ENCODE measurements around the gene SDR9C7. TPM values are rescaled to one million over a fixed set of nuclear protein-coding genes. Genes with fewer than 3 reads are reported as not detected.

Gene SDR9C7
- total RNA-seq, 1 donor from 2014 or later, result not detected

DNA sequence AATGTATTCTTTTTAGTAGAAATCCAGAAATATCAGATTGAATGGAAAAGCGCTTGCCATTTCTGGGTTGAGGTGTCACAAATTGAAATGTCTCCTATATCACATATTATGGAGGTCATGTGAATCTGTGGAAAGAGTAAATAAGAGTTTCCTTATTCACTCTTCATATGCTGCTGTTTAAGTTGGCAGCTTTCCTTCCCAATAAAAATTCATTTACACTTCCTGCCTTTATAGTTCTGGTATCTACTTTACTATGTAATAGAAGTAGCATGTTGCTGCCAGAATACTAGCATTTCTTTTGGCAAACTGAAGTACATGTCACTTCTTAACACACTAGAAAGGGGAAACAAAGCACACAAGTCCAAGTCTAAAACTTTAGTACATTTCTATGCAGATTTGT lies 60.8 kb downstream of the SDR9C7 start:
- H3K27me3 Mint-ChIP-seq (ENCODE audit: insufficient read depth), result no peaks in the 10 kb centered on the region
- H3K4me1 Mint-ChIP-seq (ENCODE audit: low read depth), result no peaks in the 10 kb centered on the region
- peaks cover 7% of the 10 kb centered on the region for H3K9me3 Mint-ChIP-seq
- H3K27ac Mint-ChIP-seq, result no peak overlapping the region
- H3K36me3 Mint-ChIP-seq (ENCODE audit: low read depth), result no peaks in the 10 kb centered on the region
- H3K4me3 Mint-ChIP-seq, result no peak overlapping the region
- intact Hi-C loops (cut with micrococcal nuclease), result no loop called here
- DNase-seq (ENCODE audit: low spot score), result no peak

Other genes starting within 250 kb of the SDR9C7 start
- 301 and 302 TPM in 2 replicates for gene PTGES3, start 246.1 kb downstream of the SDR9C7 start, total RNA-seq
- 942 and 963 TPM in 2 replicates for gene NACA, start 209.1 kb downstream of the SDR9C7 start, total RNA-seq
- gene PRIM1, start 182.1 kb downstream of the SDR9C7 start, total RNA-seq, result 67.5 and 67.8 TPM in 2 replicates
- gene HSD17B6, start 171.1 kb downstream of the SDR9C7 start, total RNA-seq, result 1.3 and 1.7 TPM in 2 replicates
- gene RDH16, start 23.2 kb upstream of the SDR9C7 start, total RNA-seq, result 0.23 and 0.29 TPM in 2 replicates
- gene ZBTB39, start 72.1 kb upstream of the SDR9C7 start, total RNA-seq, result 10.3 and 11.2 TPM in 2 replicates
- gene TAC3, start 82.1 kb upstream of the SDR9C7 start, total RNA-seq, result 0.34 TPM in 1 of 2 replicates, not detected in the other
- 1.1 and 2.6 TPM in 2 replicates for gene MYO1A, start 115.7 kb upstream of the SDR9C7 start, total RNA-seq
- 70.2 and 71.7 TPM in 2 replicates for gene NEMP1, start 144.4 kb upstream of the SDR9C7 start, total RNA-seq
- gene NAB2, start 154.7 kb upstream of the SDR9C7 start, total RNA-seq, result 73.6 and 80.3 TPM in 2 replicates
- gene STAT6, start 177.0 kb upstream of the SDR9C7 start, total RNA-seq, result 306 and 318 TPM in 2 replicates
- 0.26 and 0.73 TPM in 2 replicates for gene LRP1, start 194.1 kb upstream of the SDR9C7 start, total RNA-seq
- not detected in 2 replicates for gene LRP1-AS, start 213.2 kb upstream of the SDR9C7 start, total RNA-seq

Measured in activated T-helper 1 cell treated with anti-CD3 and anti-CD28 coated beads, Interleukin-12 subunit alpha, Interleukin-12 subunit beta, Interleukin-2, Interleukin-4 antibody, amounts not matched to agents 30 ng/mL and 10 ng/mL and 1 ng/mL, durations not matched to agents 14 hours and 24 hours and 36 hours (primary cell).